Kidney epithelial cell (primary cell): ENCODE data around the gene TAPT1. TPM values are rescaled to one million over a fixed set of nuclear protein-coding genes. Genes with fewer than 3 reads are reported as not detected.
"Not testable (repeated sequence)": the region's sequence is repeated elsewhere in the genome, so short reads cannot be mapped to it uniquely, and the experiment has no call there.

Source experiments
- DNase-seq: peaks from one replicate; pipeline ENCODE4 v3.0.0-alpha.2; 2010; ENCODE audit warnings: low read depth
- H3K27me3 ChIP-seq: 2 replicates; pipeline ENCODE4 v1.6.0; 2011; ENCODE audit warnings: low read length; ENCODE audit not compliant: control insufficient read depth, insufficient read depth
- H3K36me3 ChIP-seq: 2 replicates; pipeline ENCODE4 v1.5.1; 2011; ENCODE audit warnings: low read length; ENCODE audit not compliant: control insufficient read depth, insufficient read depth
- H3K4me3 ChIP-seq: 2 replicates; pipeline ENCODE4 v1.5.1; 2011; ENCODE audit warnings: low read depth, mild to moderate bottlenecking, control low read depth, low read length
- total RNA-seq: library from RNA; depleted of rRNA; stranded (reverse); fragments of >200 nt; gene quantifications from 2 replicates; pipeline ENCODE4 v1.2.3, GENCODE V29; 2015
- TF ChIP-seq, protein P1 (sequence below): IDR thresholded peaks from 2 replicates; pipeline ENCODE4 v1.5.1; 2011; ENCODE audit warnings: mild to moderate bottlenecking, moderate library complexity, low read length, control low read depth, inconsistent platforms; ENCODE audit not compliant: insufficient read depth, poor library complexity, severe bottlenecking

TAPT1 gene
- 9.0 and 18.8 TPM in 2 replicates for total RNA-seq

GRCh38 chr4:16225863-16226815 is at the start of gene TAPT1:
Gene TAPT1, minus strand, starts transcription at chr4:16226471. Its CDS starts 14 bp downstream, at chr4:16226457.
- DNase-seq, result no peak
- no peaks in the 10 kb centered on the region for H3K36me3 ChIP-seq

DNA sequence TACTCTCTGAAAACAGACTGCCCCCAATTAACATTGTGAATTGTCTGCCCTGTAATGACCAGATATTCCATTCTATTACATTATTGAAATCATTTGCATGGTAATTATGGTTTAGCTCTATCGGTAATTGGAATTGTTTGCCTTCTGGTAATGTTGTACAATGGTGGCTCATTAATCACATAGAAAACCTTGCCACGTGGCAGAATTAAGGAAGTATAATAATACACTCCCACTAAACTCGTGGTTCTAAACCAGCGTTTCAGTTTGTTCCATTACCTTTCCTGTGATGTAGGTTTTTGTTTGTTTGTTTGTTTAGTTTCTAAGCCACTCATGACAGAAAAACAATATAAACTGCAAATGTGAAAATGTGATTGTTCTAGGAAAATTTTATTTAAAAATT is 45.1 kb upstream of the TAPT1 start:
- no peaks in the 10 kb centered on the region for H3K36me3 ChIP-seq
- H3K4me3 ChIP-seq, result no peak overlapping the region
- no peaks in the 10 kb centered on the region for H3K27me3 ChIP-seq
- TF ChIP-seq, protein P1, sequence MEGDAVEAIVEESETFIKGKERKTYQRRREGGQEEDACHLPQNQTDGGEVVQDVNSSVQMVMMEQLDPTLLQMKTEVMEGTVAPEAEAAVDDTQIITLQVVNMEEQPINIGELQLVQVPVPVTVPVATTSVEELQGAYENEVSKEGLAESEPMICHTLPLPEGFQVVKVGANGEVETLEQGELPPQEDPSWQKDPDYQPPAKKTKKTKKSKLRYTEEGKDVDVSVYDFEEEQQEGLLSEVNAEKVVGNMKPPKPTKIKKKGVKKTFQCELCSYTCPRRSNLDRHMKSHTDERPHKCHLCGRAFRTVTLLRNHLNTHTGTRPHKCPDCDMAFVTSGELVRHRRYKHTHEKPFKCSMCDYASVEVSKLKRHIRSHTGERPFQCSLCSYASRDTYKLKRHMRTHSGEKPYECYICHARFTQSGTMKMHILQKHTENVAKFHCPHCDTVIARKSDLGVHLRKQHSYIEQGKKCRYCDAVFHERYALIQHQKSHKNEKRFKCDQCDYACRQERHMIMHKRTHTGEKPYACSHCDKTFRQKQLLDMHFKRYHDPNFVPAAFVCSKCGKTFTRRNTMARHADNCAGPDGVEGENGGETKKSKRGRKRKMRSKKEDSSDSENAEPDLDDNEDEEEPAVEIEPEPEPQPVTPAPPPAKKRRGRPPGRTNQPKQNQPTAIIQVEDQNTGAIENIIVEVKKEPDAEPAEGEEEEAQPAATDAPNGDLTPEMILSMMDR, result no peak
- DNase-seq, result no peak

More at GRCh38 chr4:16225863-16226815, at the start of gene TAPT1:
- H3K27me3 ChIP-seq, result no peaks in the 10 kb centered on the region
- TF ChIP-seq, protein P1, result no peak
- peak within 1 kb of the TSS; percentile 54 for H3K4me3 ChIP-seq

DNA sequence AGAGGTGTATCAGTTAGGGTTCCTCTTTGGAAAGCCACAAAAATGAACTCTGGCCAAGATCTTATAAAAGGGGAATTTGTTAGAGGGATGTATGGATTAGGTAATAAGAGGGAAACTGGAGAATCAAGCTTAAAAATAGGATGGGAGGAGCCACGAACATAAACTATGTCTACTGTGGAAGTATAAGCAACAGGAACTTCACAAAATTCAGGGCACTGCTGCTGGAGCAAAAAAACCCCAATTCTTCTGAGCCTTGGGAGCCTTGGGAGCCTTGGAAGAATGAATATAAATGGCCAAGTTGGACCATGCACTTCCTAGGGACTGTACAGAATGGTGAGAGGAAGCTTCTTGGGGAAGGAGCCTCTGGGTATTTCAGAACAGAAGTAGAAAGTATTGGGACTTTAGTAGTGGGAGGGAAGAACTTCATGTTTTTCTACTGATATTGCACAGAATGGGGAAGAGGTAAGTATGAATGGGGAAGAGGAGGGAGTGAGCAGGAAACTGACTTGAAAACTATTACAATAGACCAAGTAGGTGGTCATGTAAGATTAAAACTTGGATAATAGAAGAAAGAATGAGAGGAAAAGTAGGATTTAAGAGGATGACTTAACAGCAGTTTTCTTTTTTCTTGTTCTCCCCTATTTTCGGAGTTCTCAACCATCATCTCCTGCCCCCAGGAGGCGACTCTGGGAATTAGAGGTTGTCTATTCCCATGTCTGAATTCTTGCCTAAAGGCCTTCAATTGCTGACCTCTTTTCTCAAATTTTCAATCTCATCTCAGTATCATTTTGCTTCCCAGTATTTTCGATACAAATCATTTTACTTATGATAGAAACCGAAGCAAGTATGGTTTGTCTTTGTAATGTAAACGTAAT is 44.4 kb upstream of the TAPT1 start:
- TF ChIP-seq, protein P1, result peak; percentile 7
- Histone ChIP-seq H3K27me3 (no peaks in the 10 kb centered on the region), H3K36me3 (no peaks in the 10 kb centered on the region), H3K4me3 (no peak overlapping the region)
- DNase-seq, result no peak

DNA sequence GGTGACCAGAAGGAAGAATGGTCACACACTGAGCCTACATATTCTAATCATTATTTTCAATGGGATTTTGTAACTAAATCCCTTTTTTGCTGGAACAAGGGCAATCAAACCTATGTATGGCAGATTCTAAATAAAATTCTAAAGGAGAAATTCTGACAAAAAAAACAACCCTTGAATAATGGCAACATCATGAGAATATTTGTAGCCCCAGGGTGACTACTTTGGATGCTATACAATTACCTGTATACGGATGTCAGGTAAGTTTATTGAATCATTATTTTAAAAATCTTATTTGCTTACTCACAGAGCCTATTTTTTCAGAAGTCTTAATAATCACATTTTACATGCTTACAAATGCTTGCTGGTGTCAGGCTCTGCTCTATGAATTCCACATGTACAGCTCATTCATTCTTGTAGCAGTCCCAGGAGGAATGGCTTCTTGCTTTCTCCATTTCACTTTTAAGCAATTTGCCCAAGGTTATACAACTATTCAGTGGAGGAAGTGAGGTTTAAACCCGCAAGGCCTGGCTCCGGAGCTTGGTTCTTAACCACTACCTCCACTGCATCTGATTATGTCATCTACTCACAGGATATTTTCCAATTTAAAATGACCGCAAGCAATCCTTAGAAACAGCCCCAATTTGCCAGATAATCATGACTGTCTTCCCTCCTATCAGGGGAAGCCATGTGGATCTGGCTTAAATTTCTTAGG is 43.6 kb upstream of the TAPT1 start:
- not testable (repeated sequence) for H3K27me3 ChIP-seq, H3K36me3 ChIP-seq, H3K4me3 ChIP-seq, DNase-seq

- Histone ChIP-seq H3K4me3 (no peak overlapping the region), H3K27me3 (no peaks in the 10 kb centered on the region), H3K36me3 (no peaks in the 10 kb centered on the region)
- TF ChIP-seq, protein P1, result no peak
- no peak for DNase-seq
These were observed 43.0 kb upstream of the TAPT1 start for GRCh38 chr4:16269240-16269639.
